K562 (cell line): ENCODE results near the gene ATPAF2. TPM values are rescaled to one million over a fixed set of nuclear protein-coding genes. Genes with fewer than 3 reads are reported as not detected.
A peak's percentile ranks its signal among the peaks of the same experiment; 100 is the strongest.

Experiments
- ATAC-seq: fragments of 200-7000 bp; cut with Tn5 transposase; 3 replicates; pipeline ENCODE4 v1.9.1; 2020; ENCODE audit warnings: moderate library complexity
- BruUV-seq: library from RNA; stranded (reverse); fragments of 400-500 nt; replicated peaks from 2 replicates; lab custom pipeline; 2021; lab: Mats Ljungman, UMichigan
- CTCF ChIA-PET: fragments of 300-600 bp; formaldehyde crosslinking; extraction: SDS; loops from one replicate; lab custom pipeline; 2021; ENCODE audit warnings: low intra/inter-chr PET ratio; lab: Yijun Ruan, JAX
- POLR2A ChIA-PET: fragments of 300-600, 350-650 bp; sonication (Branson Sonifier 250); formaldehyde crosslinking; extraction: SDS; loops from one replicate; lab custom pipeline; 2021; ENCODE audit warnings: antibody characterized with exemption, inconsistent platforms; lab: Yijun Ruan, JAX
- DNase-seq, 4 experiments: peaks; one replicate each; pipeline versions ENCODE4 v3.0.0 to v3.0.0-alpha.2; 2011 to 2018; ENCODE audit warnings: low spot score in 3 of 4, mixed read lengths in 3 of 4; ENCODE audit errors: extremely low read depth in 1 of 4
- FAIRE-seq: peaks from 2 replicates; lab custom pipeline; 2011; peaks lifted over from hg19 to GRCh38; lab: Jason Lieb, UNC
- H2AFZ ChIP-seq: 2 replicates; pipeline ENCODE4 v1.6.0; 2011; ENCODE audit warnings: low read depth, low read length, control low read depth, inconsistent platforms
- H3K27ac ChIP-seq: fragments of 200-600 bp; 3 replicates; pipeline ENCODE4 v1.8.0; 2011; ENCODE audit warnings: low read depth, mild to moderate bottlenecking, control low read depth, inconsistent platforms, low read length, moderate library complexity, mixed read lengths; ENCODE audit errors: extremely low read depth
- H3K27me3 ChIP-seq, 2 experiments: fragments of 300-600 bp in 1 of 2; 2 replicates in 1 of 2; 3 replicates in 1 of 2; pipeline versions ENCODE4 v1.6.0 to v1.8.0; 2011; ENCODE audit warnings: inconsistent platforms in 2 of 2, low read length in 2 of 2, mild to moderate bottlenecking in 1 of 2, mixed read lengths in 1 of 2, moderate library complexity in 1 of 2; ENCODE audit not compliant: control insufficient read depth in 2 of 2, insufficient read depth in 2 of 2
- H3K36me3 ChIP-seq: fragments of 300-600 bp; 3 replicates; pipeline ENCODE4 v1.8.0; 2011; ENCODE audit warnings: mild to moderate bottlenecking, low read length, inconsistent platforms; ENCODE audit not compliant: control insufficient read depth, insufficient read depth
- H3K4me1 ChIP-seq, 2 experiments: fragments of 200-600 bp in 1 of 2; replicated peaks in 1 of 2; 2 replicates in 1 of 2; 3 replicates in 1 of 2; pipeline versions ENCODE4 v1.5.1 to v1.8.0; 2011; ENCODE audit warnings: inconsistent platforms in 2 of 2, low read length in 2 of 2, mild to moderate bottlenecking in 1 of 2, mixed read lengths in 1 of 2, moderate library complexity in 1 of 2; ENCODE audit not compliant: control insufficient read depth in 2 of 2, insufficient read depth in 2 of 2
- H3K4me2 ChIP-seq: 2 replicates; pipeline ENCODE4 v1.6.1; 2011; ENCODE audit warnings: low read length, control low read depth, inconsistent platforms, mixed read lengths; ENCODE audit not compliant: insufficient read depth
- H3K4me3 ChIP-seq: fragments of 200-600 bp; sonication (generic), shearing (Covaris generic); 2 replicates; pipeline ENCODE4 v1.5.1; 2016; ENCODE audit warnings: control low read depth, inconsistent platforms
- H3K79me2 ChIP-seq: fragments of 200-600 bp; 3 replicates; pipeline ENCODE4 v1.8.0; 2011; ENCODE audit warnings: low read length, inconsistent platforms; ENCODE audit not compliant: control insufficient read depth, insufficient read depth
- H3K9ac ChIP-seq, 2 experiments: 2 replicates each; pipeline versions ENCODE4 v1.6.0 to v1.6.1; 2011; ENCODE audit warnings: low read depth in 2 of 2, low read length in 2 of 2, control low read depth in 1 of 2, inconsistent platforms in 1 of 2, mild to moderate bottlenecking in 1 of 2, mixed read lengths in 1 of 2; ENCODE audit not compliant: insufficient read depth in 1 of 2
- H3K9me1 ChIP-seq: one replicate; pipeline ENCODE4 v1.6.0; 2011; ENCODE audit warnings: inconsistent platforms, mild to moderate bottlenecking, low read length, moderate library complexity; ENCODE audit not compliant: control insufficient read depth, insufficient read depth
- H3K9me3 ChIP-seq: replicated peaks from 2 replicates; pipeline ENCODE4 v1.5.1; 2011; ENCODE audit warnings: low read depth, low read length, inconsistent platforms; ENCODE audit not compliant: control insufficient read depth, insufficient read depth
- H4K20me1 ChIP-seq: replicated peaks from 2 replicates; pipeline ENCODE4 v1.6.1; 2011; ENCODE audit warnings: low read length, inconsistent platforms, mixed read lengths; ENCODE audit not compliant: control insufficient read depth, insufficient read depth
- RBM25 ChIP-seq: fragments of 200-400 bp; formaldehyde crosslinking; IDR thresholded peaks from 2 replicates; pipeline ENCODE4 v1.6.1; 2018; ENCODE audit warnings: low read length, low read depth, moderate library complexity; ENCODE audit not compliant: severe bottlenecking
- ZFP1 ChIP-seq: fragments of 450-650 bp; formaldehyde crosslinking; IDR thresholded peaks from 2 replicates; pipeline ENCODE4 v1.4.0; 2020; ENCODE audit warnings: mild to moderate bottlenecking, mixed read lengths
- WGBS: fragments of 100-300 bp; shearing (Covaris generic); methylation state at CpG from one replicate; pipeline ENCODE4 v1.1.6; 2016; ENCODE audit warnings: low coverage, mixed read lengths; ENCODE audit not compliant: insufficient coverage; ENCODE audit errors: missing lambda C conversion rate; 5-methylcytosine and 5-hydroxymethylcytosine counted together
- in situ Hi-C: fragments of 300-500 bp; cut with MboI; formaldehyde crosslinking; loops from 4 replicates; pipeline ENCODE4 v1.15.0; 2018; ENCODE audit warnings: inconsistent platforms, mixed read lengths
- intact Hi-C: fragments of 100-400 bp; cut with micrococcal nuclease; formaldehyde crosslinking; loops from 2 replicates; pipeline ENCODE4 v1.14.2; 2022
- polyA plus RNA-seq, 8 experiments: library from polyadenylated mRNA; depleted of rRNA in 4 of 8; stranded (reverse) in 5 of 8; unstranded in 3 of 8; fragments of >200 nt; fragmentation: Nextera tagmentation in 2 of 8; fragmentation: Illumina TruSeq in 1 of 8; extraction: Ambion mirVana in 2 of 8; extraction: Trizol in 1 of 8; gene quantifications; 2 replicates each; pipeline versions ENCODE4 v1.2.1 to v1.2.3, GENCODE V29; 2011 to 2014; ENCODE audit warnings: inconsistent platforms in 1 of 8, missing spikeins in 1 of 8
- total RNA-seq, 7 experiments: library from RNA; depleted of rRNA in 6 of 7; stranded (reverse); fragments of >200 nt in 6 of 7; fragmentation: Illumina TruSeq in 2 of 7; extraction: Trizol in 2 of 7; gene quantifications; 2 replicates each; pipeline versions ENCODE4 v1.2.1 to v1.2.3, GENCODE V29; 2011 to 2021; ENCODE audit warnings: low replicate concordance in 1 of 7
- TF ChIP-seq, protein P1 (sequence below): fragments of 250-450 bp; sonication (Bioruptor Pico); IDR thresholded peaks from 2 replicates; pipeline ENCODE4 v1.8.0; 2021; ENCODE audit warnings: moderate library complexity, mild to moderate bottlenecking, inconsistent platforms
- TF ChIP-seq, protein P2 (sequence below), 3 experiments: fragments of 200-800 bp in 1 of 3; sonication (Bioruptor generic) in 1 of 3; sonication (generic) in 1 of 3; formaldehyde crosslinking in 1 of 3; IDR thresholded peaks; 2 replicates each; pipeline versions ENCODE4 v1.6.1 to v1.8.0; 2016 to 2022; ENCODE audit warnings: mild to moderate bottlenecking in 2 of 3, missing compliant biosample characterization in 2 of 3, missing genetic modification characterization in 2 of 3, missing genetic modification reagents in 1 of 3
- TF ChIP-seq, protein P3 (sequence below): sonication (generic); formaldehyde crosslinking; IDR thresholded peaks from 2 replicates; pipeline ENCODE4 v1.8.0; 2022; ENCODE audit warnings: missing genetic modification reagents, mild to moderate bottlenecking, borderline replicate concordance

ATPAF2 gene
- total and polyA plus RNA-seq, 9 of the 15 experiments (the other 6 are each of a cell fraction or from before 2014, with no cell fraction given): 2.1 to 19.2 (median 11.3) TPM

DNA sequence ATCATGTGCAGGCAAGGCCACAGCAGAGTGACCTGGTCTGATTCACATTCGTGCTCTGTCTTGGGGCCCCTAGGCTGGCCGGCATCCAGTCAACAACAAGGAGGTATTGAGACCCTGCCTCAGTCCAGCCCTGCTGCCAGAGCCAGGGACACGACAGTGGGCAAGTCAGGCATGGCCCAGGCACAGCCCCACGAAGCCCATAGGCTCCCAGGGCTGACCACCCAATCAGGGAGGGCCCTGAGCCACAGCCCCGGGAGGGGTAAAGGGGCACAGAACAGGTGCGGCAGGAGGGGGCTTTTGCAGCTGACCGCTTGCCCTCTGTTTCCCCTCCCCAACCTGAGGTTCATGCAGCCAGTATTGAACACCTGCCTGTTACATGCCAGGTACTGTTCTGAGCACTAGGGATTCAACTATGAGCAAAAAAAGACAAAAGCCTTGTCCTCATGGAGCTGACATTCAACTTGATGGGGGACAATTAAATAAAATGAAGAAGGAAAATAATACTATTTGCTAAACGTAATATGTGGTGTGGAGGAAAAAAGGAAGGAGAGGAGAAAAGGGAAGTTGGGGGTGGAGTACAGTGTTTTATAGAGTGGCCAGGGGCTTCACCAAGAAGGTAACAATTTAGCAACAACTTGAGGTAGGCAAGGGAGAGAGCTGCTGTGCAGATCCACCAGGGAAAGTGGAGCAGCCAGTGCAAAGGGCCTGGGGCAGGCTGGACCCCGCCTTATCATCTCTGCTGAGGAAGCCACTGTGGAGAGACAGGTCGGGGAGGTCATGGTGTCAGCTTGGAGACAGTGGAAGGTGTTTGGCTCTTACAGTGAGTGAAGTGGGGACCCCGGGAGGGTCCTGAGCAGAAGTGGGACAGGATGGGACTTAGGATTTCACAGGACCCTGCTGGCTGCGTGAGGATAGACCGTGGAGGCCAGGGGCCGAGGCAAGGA is 60.2 kb downstream of the ATPAF2 start:
- Histone ChIP-seq H3K4me1 (peaks cover 0 to 4% of the 10 kb centered on the region in 2 experiments; a peak in 3 of 5 replicates), H3K4me2 (no peak overlapping the region), H3K36me3 (no peaks in the 10 kb centered on the region), H3K27ac (no peak overlapping the region), H3K4me3 (no peak overlapping the region), H3K9me1 (no peaks in the 10 kb centered on the region), H3K9ac (no peak overlapping the region), H4K20me1 (no peaks in the 10 kb centered on the region), H3K9me3 (no peaks in the 10 kb centered on the region), H2AFZ (no peak overlapping the region), H3K79me2 (no peaks in the 10 kb centered on the region), H3K27me3 (no peaks in the 10 kb centered on the region)
- FAIRE-seq (no peak), DNase-seq (no peak), ATAC-seq (no peak)
- in situ Hi-C loops: no loop called here
- POLR2A ChIA-PET: no interaction called here
- BruUV-seq: no TSS peak
- CTCF ChIA-PET: no interaction called here
- intact Hi-C loops: no loop called here
- WGBS: 22% methylated on average over 12 of the region's 14 CpGs
- TF ChIP-seq, protein P1, sequence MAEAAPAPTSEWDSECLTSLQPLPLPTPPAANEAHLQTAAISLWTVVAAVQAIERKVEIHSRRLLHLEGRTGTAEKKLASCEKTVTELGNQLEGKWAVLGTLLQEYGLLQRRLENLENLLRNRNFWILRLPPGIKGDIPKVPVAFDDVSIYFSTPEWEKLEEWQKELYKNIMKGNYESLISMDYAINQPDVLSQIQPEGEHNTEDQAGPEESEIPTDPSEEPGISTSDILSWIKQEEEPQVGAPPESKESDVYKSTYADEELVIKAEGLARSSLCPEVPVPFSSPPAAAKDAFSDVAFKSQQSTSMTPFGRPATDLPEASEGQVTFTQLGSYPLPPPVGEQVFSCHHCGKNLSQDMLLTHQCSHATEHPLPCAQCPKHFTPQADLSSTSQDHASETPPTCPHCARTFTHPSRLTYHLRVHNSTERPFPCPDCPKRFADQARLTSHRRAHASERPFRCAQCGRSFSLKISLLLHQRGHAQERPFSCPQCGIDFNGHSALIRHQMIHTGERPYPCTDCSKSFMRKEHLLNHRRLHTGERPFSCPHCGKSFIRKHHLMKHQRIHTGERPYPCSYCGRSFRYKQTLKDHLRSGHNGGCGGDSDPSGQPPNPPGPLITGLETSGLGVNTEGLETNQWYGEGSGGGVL: no peak
- TF ChIP-seq, protein P2, sequence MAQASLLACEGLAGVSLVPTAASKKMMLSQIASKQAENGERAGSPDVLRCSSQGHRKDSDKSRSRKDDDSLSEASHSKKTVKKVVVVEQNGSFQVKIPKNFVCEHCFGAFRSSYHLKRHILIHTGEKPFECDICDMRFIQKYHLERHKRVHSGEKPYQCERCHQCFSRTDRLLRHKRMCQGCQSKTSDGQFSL (CRISPR knock-in tag; IDR thresholded peaks at IDR 0.05): no peak
- TF ChIP-seq, protein P2 (tag; IDR thresholded peaks at IDR 0.05): no peak
- TF ChIP-seq ZFP1 (CRISPR knock-in tag) (no peak), RBM25 (peak; percentile 86)
- TF ChIP-seq, protein P3, sequence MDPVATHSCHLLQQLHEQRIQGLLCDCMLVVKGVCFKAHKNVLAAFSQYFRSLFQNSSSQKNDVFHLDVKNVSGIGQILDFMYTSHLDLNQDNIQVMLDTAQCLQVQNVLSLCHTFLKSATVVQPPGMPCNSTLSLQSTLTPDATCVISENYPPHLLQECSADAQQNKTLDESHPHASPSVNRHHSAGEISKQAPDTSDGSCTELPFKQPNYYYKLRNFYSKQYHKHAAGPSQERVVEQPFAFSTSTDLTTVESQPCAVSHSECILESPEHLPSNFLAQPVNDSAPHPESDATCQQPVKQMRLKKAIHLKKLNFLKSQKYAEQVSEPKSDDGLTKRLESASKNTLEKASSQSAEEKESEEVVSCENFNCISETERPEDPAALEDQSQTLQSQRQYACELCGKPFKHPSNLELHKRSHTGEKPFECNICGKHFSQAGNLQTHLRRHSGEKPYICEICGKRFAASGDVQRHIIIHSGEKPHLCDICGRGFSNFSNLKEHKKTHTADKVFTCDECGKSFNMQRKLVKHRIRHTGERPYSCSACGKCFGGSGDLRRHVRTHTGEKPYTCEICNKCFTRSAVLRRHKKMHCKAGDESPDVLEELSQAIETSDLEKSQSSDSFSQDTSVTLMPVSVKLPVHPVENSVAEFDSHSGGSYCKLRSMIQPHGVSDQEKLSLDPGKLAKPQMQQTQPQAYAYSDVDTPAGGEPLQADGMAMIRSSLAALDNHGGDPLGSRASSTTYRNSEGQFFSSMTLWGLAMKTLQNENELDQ (CRISPR knock-in tag): no peak
